Measurements from ENCODE around the gene LIMCH1. TPM values are rescaled to one million over a fixed set of nuclear protein-coding genes. Genes with fewer than 3 reads are reported as not detected.
A peak's percentile ranks its signal among the peaks of the same experiment; 100 is the strongest.
"Not testable (repeated sequence)": the region's sequence is repeated elsewhere in the genome, so short reads cannot be mapped to it uniquely, and the experiment has no call there.

The LIMCH1 gene
- total RNA-seq, 1 donor from 2014 or later: 6.8 TPM

DNA sequence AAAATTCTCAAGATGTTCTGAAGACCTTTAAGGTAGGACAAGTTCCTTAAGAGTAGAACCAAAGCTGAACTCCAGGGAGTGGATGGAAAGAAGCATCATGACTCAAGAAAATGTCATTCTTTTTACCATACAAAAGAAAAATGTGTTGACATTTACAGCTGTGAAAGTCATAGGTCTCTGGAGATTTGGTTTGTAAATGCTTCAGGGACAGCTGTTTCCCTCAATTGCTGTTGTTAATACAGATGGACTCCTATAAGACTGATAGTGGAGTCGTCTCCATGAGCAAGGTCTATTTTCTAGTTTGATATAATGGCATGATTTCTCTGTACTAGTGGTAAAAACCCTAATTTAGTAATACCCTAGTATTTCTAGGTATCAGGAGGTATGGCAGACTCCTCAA is 108.9 kb downstream of the LIMCH1 start:
- TF ChIP-seq, protein P1, sequence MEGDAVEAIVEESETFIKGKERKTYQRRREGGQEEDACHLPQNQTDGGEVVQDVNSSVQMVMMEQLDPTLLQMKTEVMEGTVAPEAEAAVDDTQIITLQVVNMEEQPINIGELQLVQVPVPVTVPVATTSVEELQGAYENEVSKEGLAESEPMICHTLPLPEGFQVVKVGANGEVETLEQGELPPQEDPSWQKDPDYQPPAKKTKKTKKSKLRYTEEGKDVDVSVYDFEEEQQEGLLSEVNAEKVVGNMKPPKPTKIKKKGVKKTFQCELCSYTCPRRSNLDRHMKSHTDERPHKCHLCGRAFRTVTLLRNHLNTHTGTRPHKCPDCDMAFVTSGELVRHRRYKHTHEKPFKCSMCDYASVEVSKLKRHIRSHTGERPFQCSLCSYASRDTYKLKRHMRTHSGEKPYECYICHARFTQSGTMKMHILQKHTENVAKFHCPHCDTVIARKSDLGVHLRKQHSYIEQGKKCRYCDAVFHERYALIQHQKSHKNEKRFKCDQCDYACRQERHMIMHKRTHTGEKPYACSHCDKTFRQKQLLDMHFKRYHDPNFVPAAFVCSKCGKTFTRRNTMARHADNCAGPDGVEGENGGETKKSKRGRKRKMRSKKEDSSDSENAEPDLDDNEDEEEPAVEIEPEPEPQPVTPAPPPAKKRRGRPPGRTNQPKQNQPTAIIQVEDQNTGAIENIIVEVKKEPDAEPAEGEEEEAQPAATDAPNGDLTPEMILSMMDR (IDR thresholded peaks at IDR 0.05; ENCODE audit: insufficient read depth, low read length, severe bottlenecking): no peak
- no peak for FAIRE-seq
- no peak for DNase-seq (ENCODE audit: low read depth)
- Histone ChIP-seq H3K36me3 (ENCODE audit: control insufficient read depth, insufficient read depth, low read length) (no peaks in the 10 kb centered on the region), H3K4me3 (ENCODE audit: low read depth, low read length) (no peak overlapping the region), H3K27me3 (ENCODE audit: control insufficient read depth, insufficient read depth, low read length) (peaks cover 5% of the 10 kb centered on the region)

DNA sequence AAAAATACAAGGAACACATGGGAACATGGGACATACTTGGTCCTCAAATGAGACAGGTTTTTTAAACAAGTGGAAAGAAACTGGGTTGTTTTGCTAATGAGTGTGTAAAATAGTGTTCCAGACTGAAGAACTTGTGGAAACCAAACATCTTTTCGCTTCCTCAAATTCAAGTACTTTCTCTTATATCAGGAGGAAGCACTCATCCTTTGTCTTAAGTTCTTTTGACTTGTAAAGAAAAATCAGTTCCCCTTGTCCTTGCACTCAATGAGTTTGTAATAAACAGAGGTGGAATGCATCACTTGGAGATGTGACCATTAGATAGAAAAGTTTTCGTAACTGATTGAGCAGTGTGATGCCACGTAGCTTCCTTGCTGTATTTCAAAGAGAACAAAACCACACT is 109.4 kb downstream of the LIMCH1 start:
- TF ChIP-seq, protein P1 (IDR thresholded peaks at IDR 0.05; ENCODE audit: insufficient read depth, low read length, severe bottlenecking): no peak
- Histone ChIP-seq H3K36me3 (ENCODE audit: control insufficient read depth, insufficient read depth, low read length) (no peaks in the 10 kb centered on the region), H3K4me3 (ENCODE audit: low read depth, low read length) (no peak overlapping the region), H3K27me3 (ENCODE audit: control insufficient read depth, insufficient read depth, low read length) (peaks cover 5% of the 10 kb centered on the region)
- FAIRE-seq (no peak), DNase-seq (ENCODE audit: low read depth) (no peak)

DNA sequence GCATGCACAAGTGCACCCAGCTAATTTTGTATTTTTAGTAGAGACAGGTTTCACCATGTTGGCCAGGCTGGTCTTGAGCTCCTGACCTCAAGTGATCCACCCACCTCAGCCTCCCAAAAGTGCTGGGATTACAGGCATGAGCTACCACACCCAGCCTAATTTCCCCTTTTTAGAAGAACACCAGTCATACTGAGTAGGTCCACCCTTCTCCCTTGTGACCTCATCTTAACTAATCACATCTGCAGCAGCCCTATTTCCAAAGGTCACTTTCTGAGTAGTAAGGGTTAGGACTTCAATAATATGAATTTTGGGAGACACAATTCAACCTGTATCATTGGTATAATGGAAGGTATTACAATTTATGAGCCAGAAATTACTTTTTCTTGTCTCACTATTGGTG is 113.2 kb downstream of the LIMCH1 start:
- FAIRE-seq; DNase-seq (ENCODE audit: low read depth); H3K27me3 ChIP-seq (ENCODE audit: control insufficient read depth, insufficient read depth, low read length); H3K4me3 ChIP-seq (ENCODE audit: low read depth, low read length); H3K36me3 ChIP-seq (ENCODE audit: control insufficient read depth, insufficient read depth, low read length): not testable (repeated sequence)

DNA sequence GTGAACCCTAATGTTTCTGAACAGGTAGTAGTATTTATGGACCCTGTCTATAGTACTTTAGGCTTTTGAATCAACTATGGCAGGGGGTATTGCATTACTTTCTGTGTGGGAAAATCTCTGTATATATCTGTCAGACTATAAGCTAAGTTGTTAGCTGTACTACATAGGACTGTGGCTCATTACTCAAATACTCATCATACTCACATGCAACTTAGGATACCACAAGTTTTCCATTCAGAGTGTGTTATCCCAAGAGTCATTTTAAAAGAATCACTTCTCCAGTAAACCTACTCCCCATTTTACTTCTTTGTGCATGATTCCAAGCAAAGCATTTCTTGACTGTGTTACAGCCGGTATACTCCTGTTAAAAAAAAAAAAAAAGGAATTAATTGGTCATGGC is 115.0 kb downstream of the LIMCH1 start:
- H3K36me3 ChIP-seq (ENCODE audit: control insufficient read depth, insufficient read depth, low read length): no peaks in the 10 kb centered on the region
- no peak for FAIRE-seq

DNA sequence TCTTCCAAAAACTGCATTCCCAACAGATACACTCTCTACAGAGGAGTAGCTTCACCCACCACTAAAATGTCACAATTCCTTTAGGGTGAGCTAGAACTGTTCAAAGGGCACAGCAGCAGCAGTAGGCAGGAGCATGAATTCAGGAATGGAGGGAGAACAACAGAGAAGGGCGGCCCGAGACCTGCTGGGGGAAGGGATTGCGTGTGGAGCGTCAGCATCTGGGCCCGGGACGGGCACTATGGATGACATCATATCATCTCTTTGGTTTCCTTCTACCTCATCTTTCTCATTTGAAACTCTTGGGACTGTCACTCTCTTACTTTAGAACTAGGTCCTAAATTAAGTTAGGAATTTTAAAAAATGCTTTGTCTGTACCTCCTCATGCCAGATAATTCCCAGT is 115.6 kb downstream of the LIMCH1 start:
- no peaks in the 10 kb centered on the region for H3K27me3 ChIP-seq (ENCODE audit: control insufficient read depth, insufficient read depth, low read length)
- FAIRE-seq (no peak), DNase-seq (ENCODE audit: low read depth) (no peak)
- TF ChIP-seq, protein P1 (IDR thresholded peaks at IDR 0.05; ENCODE audit: insufficient read depth, low read length, severe bottlenecking): no peak
- no peaks in the 10 kb centered on the region for H3K36me3 ChIP-seq (ENCODE audit: control insufficient read depth, insufficient read depth, low read length)
- H3K4me3 ChIP-seq (ENCODE audit: low read depth, low read length): no peak overlapping the region

More for the DNA sequence above, 115.0 kb downstream of the LIMCH1 start:
- H3K27me3 ChIP-seq (ENCODE audit: control insufficient read depth, insufficient read depth, low read length): no peaks in the 10 kb centered on the region
- TF ChIP-seq, protein P1 (IDR thresholded peaks at IDR 0.05; ENCODE audit: insufficient read depth, low read length, severe bottlenecking): no peak
- DNase-seq (ENCODE audit: low read depth): no peak
- H3K4me3 ChIP-seq (ENCODE audit: low read depth, low read length): no peak overlapping the region

DNA sequence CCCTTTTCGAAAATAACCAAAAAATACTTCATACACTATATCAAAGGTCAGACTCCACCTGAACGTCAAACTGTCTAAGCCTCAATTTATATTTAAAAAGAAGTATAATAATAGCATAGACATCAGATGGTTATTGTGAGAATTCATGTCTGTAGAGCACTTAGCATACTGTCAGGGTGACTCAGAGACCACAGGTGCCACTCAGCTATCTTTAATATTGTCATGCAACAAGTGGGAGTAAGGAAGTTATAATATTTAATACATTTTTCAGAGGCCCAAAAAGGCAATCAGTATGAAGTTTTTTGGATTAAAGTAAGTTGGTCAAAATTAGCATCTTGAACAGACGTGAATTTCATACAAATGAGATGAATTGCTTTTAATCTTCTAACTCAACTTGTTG is 117.2 kb downstream of the LIMCH1 start:
- no peak overlapping the region for H3K4me3 ChIP-seq (ENCODE audit: low read depth, low read length)
- peak; percentile 30 for DNase-seq (ENCODE audit: low read depth)
- H3K36me3 ChIP-seq (ENCODE audit: control insufficient read depth, insufficient read depth, low read length): no peaks in the 10 kb centered on the region
- no peaks in the 10 kb centered on the region for H3K27me3 ChIP-seq (ENCODE audit: control insufficient read depth, insufficient read depth, low read length)
- FAIRE-seq: no peak
- TF ChIP-seq, protein P1 (IDR thresholded peaks at IDR 0.05; ENCODE audit: insufficient read depth, low read length, severe bottlenecking): no peak

All from bronchial epithelial cell (primary cell).